ENCODE measurements around the gene ATP6V1F. TPM values are rescaled to one million over a fixed set of nuclear protein-coding genes. Genes with fewer than 3 reads are reported as not detected.

Gene ATP6V1F
- total RNA-seq, 4 donors from 2014 or later, result 67.7 to 101 (median 84.5) TPM

- WGBS, 2 donors (ENCODE audit: low coverage in 1 of 2), result no CpG with 5 or more reads among the region's 26 CpGs
- TF ChIP-seq EP300 (IDR thresholded peaks at IDR 0.05) (no peak), POLR2AphosphoS5 (IDR thresholded peaks at IDR 0.05) (no peak), POLR2A (IDR thresholded peaks at IDR 0.05) (no peak), CTCF (IDR thresholded peaks at IDR 0.05) (no peak)
- Histone ChIP-seq H3K27me3 (peaks cover 15% of the 10 kb centered on the region), H3K27ac (no peak overlapping the region), H3K36me3 (no peaks in the 10 kb centered on the region), H3K4me3 (no peak overlapping the region), H3K9me3 (no peaks in the 10 kb centered on the region), H3K4me1 (peaks cover 0 to 12% (median 0%) of the 10 kb centered on the region in 3 donors)
- no peak for ATAC-seq
Observed at GRCh38 chr7:128884561-128885369, 22.1 kb downstream of the ATP6V1F start.

GRCh38 chr7:128885370-128886187, 22.9 kb downstream of the ATP6V1F start:
- H3K27ac ChIP-seq, result no peak overlapping the region
- H3K4me3 ChIP-seq, result no peak overlapping the region
- H3K4me1 ChIP-seq, result peaks cover 0 to 7% (median 0%) of the 10 kb centered on the region in 3 donors
- peaks cover 22% of the 10 kb centered on the region for H3K27me3 ChIP-seq
- no peaks in the 10 kb centered on the region for H3K36me3 ChIP-seq
- no peak for ATAC-seq
- no peaks in the 10 kb centered on the region for H3K9me3 ChIP-seq
- 77 to 83% methylated on average over 1 to 4 of the region's 10 CpGs for WGBS, 2 donors (ENCODE audit: low coverage in 1 of 2)
- TF ChIP-seq POLR2AphosphoS5 (IDR thresholded peaks at IDR 0.05) (no peak), CTCF (IDR thresholded peaks at IDR 0.05) (no peak), POLR2A (IDR thresholded peaks at IDR 0.05) (no peak), EP300 (IDR thresholded peaks at IDR 0.05) (no peak)

DNA sequence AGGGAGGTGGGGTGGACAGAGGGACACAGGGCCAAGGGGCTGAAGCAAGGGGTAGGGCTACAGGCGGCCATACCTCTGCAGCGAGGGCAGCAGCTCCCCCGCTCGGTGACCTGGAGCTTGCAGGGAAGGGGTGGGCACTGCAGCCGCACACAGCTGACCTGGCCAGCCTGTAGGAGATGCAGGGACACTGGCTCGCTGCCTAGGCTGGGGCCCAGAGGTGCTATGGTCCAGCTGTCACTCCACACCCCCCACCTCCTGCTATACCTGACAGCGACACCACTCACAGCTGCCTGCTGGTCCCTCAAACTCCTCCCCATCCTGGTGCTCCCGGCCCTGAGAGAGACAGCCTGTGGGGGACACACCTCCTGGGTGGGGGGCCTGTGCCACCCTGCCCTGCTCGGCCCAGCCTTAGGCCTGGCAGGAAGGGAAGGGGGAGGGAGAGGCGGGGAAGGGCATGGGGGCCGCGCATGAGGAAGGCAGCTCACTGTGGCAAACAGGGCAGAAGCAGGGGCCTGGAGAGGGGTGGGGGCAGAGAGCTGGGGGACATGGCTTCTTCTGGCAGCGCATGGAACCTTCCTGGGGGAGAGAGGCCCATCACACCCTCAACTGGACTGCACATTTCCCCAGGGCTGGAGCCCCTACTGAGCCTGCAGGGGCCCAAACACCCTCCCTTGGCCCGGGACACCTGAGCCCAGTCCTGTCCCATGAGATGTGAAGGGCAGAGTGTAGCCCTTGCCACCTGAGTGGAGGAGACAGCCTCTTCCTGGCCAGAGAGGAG, 23.9 kb downstream of the ATP6V1F start:
- peaks cover 32% of the 10 kb centered on the region for H3K27me3 ChIP-seq

More for the DNA sequence above, 23.9 kb downstream of the ATP6V1F start:
- 40 to 83% methylated on average over 2 to 3 of the region's 14 CpGs for WGBS, 2 donors (ENCODE audit: low coverage in 1 of 2)
- Histone ChIP-seq H3K4me3 (no peak overlapping the region), H3K4me1 (peaks cover 0 to 15% (median 0%) of the 10 kb centered on the region in 3 donors), H3K27ac (no peak overlapping the region), H3K9me3 (no peaks in the 10 kb centered on the region), H3K36me3 (no peaks in the 10 kb centered on the region)
- no peak for TF ChIP-seq POLR2A (IDR thresholded peaks at IDR 0.05)
- TF ChIP-seq EP300 (IDR thresholded peaks at IDR 0.05), result no peak
- no peak for TF ChIP-seq CTCF (IDR thresholded peaks at IDR 0.05)
- ATAC-seq, result no peak

All from gastroesophageal sphincter (tissue), 4 donors.